ENCODE data around the gene CDCA4. TPM values are rescaled to one million over a fixed set of nuclear protein-coding genes. Genes with fewer than 3 reads are reported as not detected.

CDCA4 gene
- total RNA-seq, 1 experiment from 2014 or later: 98.0 TPM

DNA sequence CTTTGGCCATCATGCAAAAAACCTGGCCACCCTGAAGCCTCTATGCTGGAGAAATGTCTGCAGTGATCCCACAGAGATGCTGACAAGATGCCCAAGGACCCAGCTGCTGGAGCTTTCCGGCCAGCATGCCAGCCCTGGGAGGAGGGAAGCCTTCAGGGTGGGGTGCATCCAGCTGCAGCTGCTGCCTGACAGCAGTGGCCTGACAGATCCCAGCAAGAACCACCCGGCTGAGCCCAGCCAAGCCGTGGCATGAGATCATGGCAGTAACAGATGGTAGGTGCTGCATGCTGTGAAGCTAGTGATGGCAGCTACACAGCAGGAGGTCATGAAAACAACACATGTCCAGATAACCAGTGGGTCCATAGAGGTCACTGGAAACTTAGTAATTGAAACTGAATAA is 21.5 kb downstream of the CDCA4 start:
- H3K27ac ChIP-seq: no peak overlapping the region
- peaks cover 26% of the 10 kb centered on the region for H3K4me1 ChIP-seq
- H3K9me3 ChIP-seq (replicated peaks): 0 out of 2 replicates have a peak, but pooled peaks cover 4% of the 10 kb centered on the region
- no peak overlapping the region for H3K4me3 ChIP-seq
- H3K27me3 ChIP-seq: no peaks in the 10 kb centered on the region
- DNase-seq: peak in 1 of 2 experiments; percentile 40
- no peaks in the 10 kb centered on the region for H3K36me3 ChIP-seq

DNA sequence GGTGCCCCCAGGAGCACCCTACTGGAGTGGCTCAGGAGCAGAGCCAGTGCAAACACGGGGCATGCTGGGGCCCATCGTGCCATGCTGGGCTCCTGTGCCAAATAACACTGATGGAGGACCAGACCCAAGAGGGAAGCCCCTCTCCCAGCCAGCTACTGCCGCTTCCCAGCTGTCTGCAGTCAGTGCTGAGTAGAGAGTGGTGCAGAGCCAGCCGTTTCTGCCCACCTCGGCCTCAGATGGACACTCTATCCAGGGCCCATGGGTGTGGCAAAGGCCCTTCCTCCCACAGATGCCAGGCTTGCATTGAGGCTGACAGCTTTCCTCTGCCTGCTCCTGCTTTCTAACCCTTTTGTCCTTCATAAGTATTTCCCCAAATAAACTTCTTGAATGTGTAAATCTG is 22.1 kb downstream of the CDCA4 start:
- H3K9me3 ChIP-seq (replicated peaks): 0 out of 2 replicates have a peak, but pooled peaks cover 4% of the 10 kb centered on the region

DNA sequence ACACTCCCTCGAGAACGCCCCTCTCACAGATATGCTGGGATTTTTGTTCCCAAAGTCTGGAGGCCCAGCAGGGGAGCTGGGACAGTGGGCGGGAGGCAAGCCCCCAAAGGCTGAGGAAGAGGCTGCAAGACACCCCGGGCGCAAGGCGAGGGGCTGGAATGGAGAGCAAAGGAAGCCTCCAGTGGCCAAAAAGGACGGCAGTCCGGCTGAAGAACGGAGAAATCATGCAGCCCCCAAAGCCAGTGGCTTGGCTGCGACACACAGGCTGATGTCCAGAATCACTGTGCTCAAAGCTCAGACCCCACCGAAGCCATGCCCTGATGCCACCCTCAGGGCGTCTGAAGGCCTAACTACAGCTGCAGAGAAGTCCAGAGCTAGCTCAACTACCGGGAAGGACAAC is 24.4 kb downstream of the CDCA4 start:
- H3K4me1 ChIP-seq: peaks cover 34% of the 10 kb centered on the region
- H3K4me3 ChIP-seq: no peak overlapping the region
- H3K27me3 ChIP-seq: no peaks in the 10 kb centered on the region
- H3K9me3 ChIP-seq (replicated peaks): 0 out of 2 replicates have a peak, but pooled peaks cover 4% of the 10 kb centered on the region
- no peaks in the 10 kb centered on the region for H3K36me3 ChIP-seq
- no peak overlapping the region for H3K27ac ChIP-seq
- DNase-seq: no peak

More for the DNA sequence above, 22.1 kb downstream of the CDCA4 start:
- Histone ChIP-seq H3K4me1 (peaks cover 26% of the 10 kb centered on the region), H3K36me3 (no peaks in the 10 kb centered on the region), H3K27me3 (no peaks in the 10 kb centered on the region), H3K4me3 (no peak overlapping the region), H3K27ac (no peak overlapping the region)
- DNase-seq: no peak

DNA sequence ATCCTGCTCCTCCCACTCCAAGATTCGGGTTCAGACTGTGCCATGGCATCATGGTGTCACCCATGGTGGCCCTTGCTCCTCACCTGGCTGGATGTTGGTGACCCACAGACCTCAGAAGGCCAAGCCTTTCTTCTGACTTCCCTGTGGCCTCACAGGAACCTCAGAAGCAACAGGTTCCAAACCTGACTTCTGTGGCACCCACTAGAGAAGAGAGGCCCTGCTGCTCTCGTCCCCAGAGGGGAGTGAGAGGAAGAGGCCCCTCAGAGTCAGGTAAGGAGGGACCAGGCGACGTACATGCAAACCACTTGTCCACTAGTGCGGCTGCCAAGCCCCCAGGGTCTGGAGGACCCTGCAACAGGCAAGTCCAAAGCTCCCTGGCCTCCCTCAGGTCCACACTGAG is 24.9 kb downstream of the CDCA4 start:
- Histone ChIP-seq H3K9me3 (replicated peaks) (0 out of 2 replicates have a peak, but pooled peaks cover 4% of the 10 kb centered on the region), H3K36me3 (no peaks in the 10 kb centered on the region), H3K27ac (no peak overlapping the region), H3K4me3 (no peak overlapping the region), H3K4me1 (peaks cover 34% of the 10 kb centered on the region), H3K27me3 (no peaks in the 10 kb centered on the region)
- no peak for DNase-seq

DNA sequence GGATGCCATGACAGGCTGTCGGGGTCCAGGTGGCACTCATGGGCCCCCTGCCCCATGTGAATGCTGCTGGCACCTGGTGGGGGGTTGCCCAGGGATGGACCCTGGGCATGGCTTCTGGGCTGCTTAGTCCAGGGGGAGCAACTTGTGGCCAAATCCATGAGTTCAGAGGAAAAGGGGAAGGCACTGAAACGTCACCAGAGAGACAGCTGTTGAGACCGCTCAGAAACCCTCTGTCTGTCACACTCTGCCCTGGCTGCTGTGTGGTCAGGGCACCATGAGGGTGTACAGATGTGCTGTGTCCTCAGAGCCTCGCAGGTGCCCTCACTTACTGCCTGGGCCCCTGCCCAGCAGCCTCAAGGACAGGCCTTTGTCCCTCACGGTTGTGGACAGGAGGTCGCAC is 25.9 kb downstream of the CDCA4 start:
- Histone ChIP-seq H3K27ac (peak overlapping the region; percentile 76), H3K4me1 (peaks cover 34% of the 10 kb centered on the region), H3K36me3 (no peaks in the 10 kb centered on the region), H3K27me3 (no peaks in the 10 kb centered on the region), H3K4me3 (no peak overlapping the region), H3K9me3 (replicated peaks) (0 out of 2 replicates have a peak, but pooled peaks cover 4% of the 10 kb centered on the region)
- peak; percentile 68 to 87 for DNase-seq

DNA sequence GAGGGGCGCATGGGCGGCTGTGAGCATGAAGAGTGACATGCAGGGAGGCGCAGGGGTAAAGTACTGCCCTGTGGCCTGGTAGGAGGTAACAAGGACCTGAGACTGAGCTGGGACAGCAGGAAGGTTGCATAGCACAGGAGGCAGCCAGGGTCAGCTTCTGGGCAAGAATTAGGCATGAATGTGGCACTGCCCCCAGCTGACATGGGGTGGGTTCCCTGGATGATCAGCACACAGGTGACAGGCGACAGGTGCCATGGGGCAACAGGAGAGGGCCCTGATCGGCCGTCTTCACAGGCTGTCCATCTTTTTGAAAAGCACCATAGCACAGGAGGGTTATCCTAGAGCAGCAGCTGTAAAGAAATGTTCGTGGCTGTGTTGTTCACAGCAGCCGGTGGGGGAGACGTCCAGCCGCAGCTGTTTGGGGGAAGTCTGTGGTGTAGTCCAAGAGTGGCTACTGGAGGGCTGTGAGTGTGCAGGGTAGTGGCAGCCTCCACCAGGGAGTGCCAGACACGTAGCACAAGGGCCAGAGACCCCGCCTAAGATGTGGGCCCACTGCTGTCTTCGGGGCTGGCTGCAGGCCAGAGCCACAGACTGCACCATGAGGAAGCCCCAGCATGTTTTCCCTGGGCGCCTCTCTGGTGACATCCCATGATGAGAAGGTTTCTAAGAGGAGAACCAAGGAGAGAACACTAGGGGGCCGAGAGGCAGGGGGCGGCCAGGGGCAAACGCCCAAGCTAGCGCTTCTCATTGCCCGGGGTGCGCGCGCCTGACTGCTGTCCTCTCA is 26.9 kb downstream of the CDCA4 start:
- 0 out of 2 replicates have a peak, but pooled peaks cover 1% of the 10 kb centered on the region for H3K9me3 ChIP-seq (replicated peaks)
- H3K27ac ChIP-seq: peak overlapping the region; percentile 76
- H3K4me3 ChIP-seq: no peak overlapping the region
- DNase-seq: peak; percentile 92
- no peaks in the 10 kb centered on the region for H3K36me3 ChIP-seq
- peaks cover 34% of the 10 kb centered on the region for H3K4me1 ChIP-seq
- no peaks in the 10 kb centered on the region for H3K27me3 ChIP-seq

DNA sequence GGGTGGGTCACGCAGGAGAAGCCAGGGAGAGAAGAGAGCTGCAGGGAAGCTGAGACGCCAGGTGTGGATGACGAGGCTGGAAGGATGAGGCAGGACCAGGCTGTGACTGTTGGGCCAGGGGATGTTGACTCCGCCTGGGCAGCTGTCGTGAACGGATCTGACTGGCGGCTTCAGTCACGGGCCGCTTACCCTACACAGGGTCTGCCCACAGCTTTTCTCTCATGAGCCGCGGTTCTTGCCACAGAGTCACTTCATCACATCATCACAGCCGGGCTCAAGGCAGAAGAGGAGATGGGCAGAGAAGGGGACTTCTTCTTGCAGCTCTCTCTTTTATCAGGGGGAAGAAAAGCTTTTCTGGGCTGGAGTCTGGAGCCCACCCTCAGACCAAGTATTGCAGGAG is 27.6 kb downstream of the CDCA4 start:
- no peak overlapping the region for H3K4me3 ChIP-seq
- peak overlapping the region; percentile 76 for H3K27ac ChIP-seq
- H3K9me3 ChIP-seq (replicated peaks): no peaks in the 10 kb centered on the region
- no peaks in the 10 kb centered on the region for H3K36me3 ChIP-seq
- peaks cover 34% of the 10 kb centered on the region for H3K4me1 ChIP-seq
- DNase-seq: peak; percentile 76 to 82
- no peaks in the 10 kb centered on the region for H3K27me3 ChIP-seq

DNA sequence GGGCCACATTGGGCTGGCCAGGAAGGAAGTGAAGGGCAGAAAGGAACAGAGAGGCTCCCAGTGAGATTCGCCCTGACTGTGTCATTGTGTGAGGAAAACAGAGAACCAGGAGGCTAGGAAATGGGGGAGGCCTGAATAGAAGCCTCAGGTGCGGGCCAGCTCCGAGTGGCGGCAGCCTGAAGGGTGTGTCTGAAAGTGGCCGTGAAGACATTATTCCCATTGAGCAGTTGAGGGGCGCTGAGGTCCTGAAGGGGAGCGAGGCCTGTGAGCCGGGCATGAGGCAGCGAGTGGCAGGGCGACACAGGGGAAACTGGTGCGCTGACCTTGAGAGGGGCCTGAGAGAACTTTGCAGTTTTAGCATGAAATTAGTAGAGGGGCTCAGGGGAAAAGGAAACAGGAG is 28.4 kb downstream of the CDCA4 start:
- no peak for DNase-seq
- Histone ChIP-seq H3K4me3 (no peak overlapping the region), H3K36me3 (no peaks in the 10 kb centered on the region), H3K9me3 (replicated peaks) (no peaks in the 10 kb centered on the region), H3K4me1 (peaks cover 34% of the 10 kb centered on the region), H3K27me3 (no peaks in the 10 kb centered on the region), H3K27ac (peak overlapping the region; percentile 76)

DNA sequence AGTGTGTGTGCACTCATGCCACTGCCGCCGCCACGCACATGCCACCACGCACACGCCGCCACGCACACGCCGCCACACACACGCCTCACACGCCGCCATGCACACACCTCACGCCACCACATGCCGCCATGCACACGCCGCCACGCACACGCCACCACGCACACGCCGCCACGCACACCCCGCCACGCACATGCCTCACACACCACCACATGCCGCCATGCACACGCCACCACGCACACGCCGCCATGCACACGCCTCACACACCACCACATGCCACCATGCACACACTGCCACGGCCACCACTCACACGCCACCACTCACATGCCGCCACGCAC is 29.0 kb downstream of the CDCA4 start:
- Histone ChIP-seq H3K27ac (no peak overlapping the region), H3K27me3 (no peaks in the 10 kb centered on the region), H3K36me3 (no peaks in the 10 kb centered on the region), H3K9me3 (replicated peaks) (no peaks in the 10 kb centered on the region), H3K4me3 (no peak overlapping the region), H3K4me1 (peaks cover 34% of the 10 kb centered on the region)
- no peak for DNase-seq

DNA sequence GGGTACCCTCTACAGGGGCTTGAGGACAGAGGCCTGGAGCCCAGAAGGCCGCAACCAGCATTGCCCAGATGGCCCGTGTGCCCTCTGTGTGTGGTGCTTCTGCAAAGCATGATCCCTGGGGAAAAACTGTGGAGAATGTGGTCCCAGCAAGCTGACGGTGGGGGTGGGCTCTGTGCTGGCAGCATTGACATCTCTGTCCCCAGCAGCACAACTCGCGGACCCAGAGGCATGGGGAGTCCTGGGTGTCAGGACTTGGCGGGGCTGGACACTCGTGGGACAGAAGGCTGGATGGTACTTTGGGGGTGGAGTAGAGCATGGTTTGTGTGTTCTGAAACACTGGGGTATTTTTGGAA is 31.0 kb downstream of the CDCA4 start:
- DNase-seq: no peak
- no peaks in the 10 kb centered on the region for H3K27me3 ChIP-seq
- no peak overlapping the region for H3K4me3 ChIP-seq
- H3K36me3 ChIP-seq: no peaks in the 10 kb centered on the region
- peaks cover 23% of the 10 kb centered on the region for H3K4me1 ChIP-seq
- no peaks in the 10 kb centered on the region for H3K9me3 ChIP-seq (replicated peaks)
- no peak overlapping the region for H3K27ac ChIP-seq

DNA sequence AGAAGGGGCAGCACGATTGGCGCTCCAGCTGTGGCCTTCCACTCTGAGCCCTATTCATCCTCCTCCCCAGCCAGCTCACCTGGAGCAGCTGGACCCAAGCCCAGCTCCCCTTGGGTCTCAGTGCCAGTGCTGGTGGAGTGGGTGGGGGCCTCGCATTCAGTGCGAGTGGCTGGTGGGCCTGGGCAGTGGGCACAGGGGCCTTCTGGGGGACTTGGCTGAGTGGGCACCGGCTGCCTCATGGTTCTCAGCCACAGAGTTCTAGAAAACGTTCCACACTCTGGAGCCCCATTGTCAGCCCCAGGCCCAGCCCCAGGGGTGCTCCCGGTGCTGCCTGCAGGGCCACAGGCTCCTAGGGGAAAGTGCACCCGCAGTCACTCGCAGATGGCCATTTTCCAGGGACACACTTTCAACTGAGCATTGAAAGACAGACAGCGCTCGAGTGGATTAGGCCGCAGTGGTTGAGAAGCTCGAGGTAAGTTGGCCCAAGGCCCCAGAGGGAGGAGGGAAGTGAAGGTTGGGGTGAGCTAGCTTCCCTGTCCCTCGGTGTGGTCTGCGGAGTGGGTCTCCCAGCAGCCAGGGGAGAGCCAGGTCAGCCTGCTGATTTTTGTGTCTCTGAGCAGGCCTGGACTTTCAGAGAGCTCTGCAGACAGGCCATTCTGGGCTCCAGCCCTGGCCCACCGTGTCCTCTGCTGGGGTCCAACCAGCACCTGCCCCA is 31.5 kb downstream of the CDCA4 start:
- Histone ChIP-seq H3K36me3 (no peaks in the 10 kb centered on the region), H3K4me3 (no peak overlapping the region), H3K9me3 (replicated peaks) (no peaks in the 10 kb centered on the region), H3K4me1 (peaks cover 17% of the 10 kb centered on the region), H3K27ac (no peak overlapping the region), H3K27me3 (no peaks in the 10 kb centered on the region)
- DNase-seq: no peak

DNA sequence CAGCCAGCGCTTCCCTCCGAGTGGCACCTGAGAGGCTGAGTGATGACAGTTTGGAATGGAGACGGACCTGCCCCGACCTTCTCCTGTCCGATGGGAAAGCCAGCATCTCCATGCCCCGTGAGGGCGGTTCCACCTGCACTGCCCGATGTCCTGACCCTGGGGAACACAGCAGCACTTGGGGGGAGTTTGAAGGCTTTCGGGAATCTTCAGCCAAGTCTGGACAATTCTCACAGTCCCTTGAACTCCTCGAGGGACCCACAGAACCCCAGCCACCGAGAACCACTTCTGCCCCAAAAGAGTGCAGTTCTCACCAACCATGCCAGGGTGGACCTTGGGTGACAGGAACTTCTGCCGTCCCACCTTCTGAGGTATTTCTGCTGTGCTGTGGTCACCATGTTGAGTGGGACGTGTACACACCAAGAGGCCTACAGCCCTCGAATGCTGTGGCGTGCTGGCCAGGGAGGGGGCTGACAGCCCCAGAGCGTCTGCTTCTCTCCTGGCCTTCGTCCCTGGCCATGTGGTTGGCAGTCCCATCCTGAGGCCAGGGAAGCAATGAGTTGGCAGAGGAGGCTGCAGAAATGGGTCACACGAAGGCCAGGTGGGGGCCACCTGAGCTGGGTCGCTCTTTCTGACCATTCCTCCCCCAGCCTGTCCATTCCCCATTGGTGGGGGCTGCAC is 34.3 kb downstream of the CDCA4 start:
- no peak overlapping the region for H3K27ac ChIP-seq
- H3K4me3 ChIP-seq: no peak overlapping the region; the same call in 1 of the 2 replicates
- H3K9me3 ChIP-seq (replicated peaks): no peaks in the 10 kb centered on the region
- H3K27me3 ChIP-seq: no peaks in the 10 kb centered on the region
- H3K4me1 ChIP-seq: peaks cover 11% of the 10 kb centered on the region
- H3K36me3 ChIP-seq: no peaks in the 10 kb centered on the region
- DNase-seq: no peak

DNA sequence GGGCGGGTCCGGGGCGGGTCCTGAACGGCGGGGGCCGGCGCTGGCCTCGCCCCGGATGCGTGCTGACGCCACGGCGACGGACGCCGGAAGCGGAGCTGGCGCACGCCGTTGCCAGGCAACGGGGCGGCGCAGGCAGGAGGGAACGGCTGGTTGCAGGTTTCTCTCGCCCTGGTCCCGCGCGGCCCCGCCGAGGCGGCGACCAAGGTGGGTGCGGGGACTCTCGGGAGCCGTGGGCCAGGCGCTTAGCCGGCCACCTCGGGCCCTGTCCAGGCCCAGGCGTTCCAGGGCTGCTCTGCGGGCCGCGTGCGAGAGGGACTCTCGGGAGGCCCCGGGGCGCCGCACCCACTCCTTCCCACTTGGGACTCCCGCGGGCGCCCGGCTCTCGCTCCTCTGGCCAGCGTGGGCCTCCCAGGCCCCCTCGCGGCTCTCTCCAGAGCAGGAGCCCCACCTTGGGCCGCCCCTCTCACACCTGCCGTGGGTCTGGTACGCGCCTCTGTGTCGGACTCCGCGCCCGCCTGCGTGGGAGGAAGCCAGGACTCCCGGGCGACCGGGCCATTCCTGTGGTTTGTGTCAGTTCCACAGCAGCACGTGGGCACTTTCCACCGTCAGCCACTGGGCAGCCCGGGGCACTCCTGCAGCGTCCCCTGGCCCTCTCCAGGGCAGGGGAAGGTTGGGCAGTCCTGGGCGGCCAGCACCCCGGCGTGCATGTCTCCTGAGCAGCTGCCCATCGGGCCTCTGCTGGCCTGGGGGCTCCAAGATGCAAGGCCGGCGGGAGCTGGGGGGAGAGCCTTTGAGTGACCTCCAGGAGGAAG is 35.0 kb downstream of the CDCA4 start, which contains the start of gene CLBA1:
Gene CLBA1 (plus strand): TSS at position 114 of the 812 bp plus-strand sequence. CDS start 644 bp downstream, at position 758.
- Histone ChIP-seq H3K27me3 (no peaks in the 10 kb centered on the region), H3K36me3 (no peaks in the 10 kb centered on the region), H3K27ac (no peak within 1 kb of the TSS), H3K4me3 (peak within 1 kb of the TSS; percentile 69), H3K9me3 (replicated peaks) (no peaks in the 10 kb centered on the region), H3K4me1 (peaks cover 18% of the 10 kb centered on the region)
- peak; percentile 84 to 90 for DNase-seq

Measured in SJCRH30 (cell line).